WTC11 (cell line): Measurements from ENCODE around the gene PYGB.

Experiments used
- JAZF1 ChIP-seq: fragments of 250-450 bp; sonication (Bioruptor Pico); IDR thresholded peaks from 2 replicates; pipeline ENCODE4 v1.9.0; 2021; ENCODE audit warnings: moderate library complexity, mild to moderate bottlenecking, inconsistent platforms
- TF ChIP-seq, protein P1 (sequence below): sonication (generic); formaldehyde crosslinking; IDR thresholded peaks from 2 replicates; pipeline ENCODE4 v1.8.0; 2023; ENCODE audit warnings: missing genetic modification reagents

DNA sequence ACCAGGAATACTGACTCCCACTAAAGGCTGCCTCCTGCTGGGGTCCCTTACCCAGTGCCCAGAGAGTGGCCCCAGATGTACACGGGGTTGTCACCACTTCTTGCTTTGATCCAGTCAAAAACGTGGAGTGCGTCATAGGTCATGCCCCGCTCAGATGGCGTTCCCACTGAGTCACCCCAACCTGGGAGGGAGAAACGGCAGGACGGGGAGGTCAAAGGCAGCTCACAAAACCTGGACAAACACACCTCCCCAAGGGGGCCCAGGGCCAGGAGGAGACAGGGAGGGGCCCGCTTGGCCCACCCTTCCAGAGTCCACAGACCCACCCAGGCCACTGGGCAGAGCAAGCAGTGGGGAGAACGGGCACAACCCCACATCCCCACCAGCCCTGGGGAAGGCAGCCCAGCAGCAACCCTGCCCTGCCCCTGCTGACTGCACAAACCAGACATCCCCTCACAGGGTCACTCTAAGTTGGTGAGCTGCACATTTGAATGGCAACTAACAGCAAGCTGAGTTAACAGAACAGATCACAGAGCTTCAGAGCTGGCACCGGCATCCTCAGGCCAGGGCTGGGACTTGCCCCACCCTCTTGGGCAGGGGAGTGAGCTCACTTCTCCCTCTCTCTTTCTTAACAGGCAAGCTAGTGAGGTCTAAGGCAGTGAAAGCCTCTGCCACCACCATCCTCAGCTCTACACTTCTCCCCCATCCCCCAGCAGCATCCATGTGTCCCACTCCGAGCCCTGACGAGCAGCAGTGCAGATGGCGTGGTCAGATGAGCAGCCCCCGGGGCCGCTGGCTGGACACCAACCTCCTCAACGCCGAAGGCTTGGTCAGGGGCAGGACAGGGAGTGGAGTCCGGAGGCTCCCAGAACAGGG, 61.7 kb downstream of the PYGB start:
- TF ChIP-seq, protein P1, sequence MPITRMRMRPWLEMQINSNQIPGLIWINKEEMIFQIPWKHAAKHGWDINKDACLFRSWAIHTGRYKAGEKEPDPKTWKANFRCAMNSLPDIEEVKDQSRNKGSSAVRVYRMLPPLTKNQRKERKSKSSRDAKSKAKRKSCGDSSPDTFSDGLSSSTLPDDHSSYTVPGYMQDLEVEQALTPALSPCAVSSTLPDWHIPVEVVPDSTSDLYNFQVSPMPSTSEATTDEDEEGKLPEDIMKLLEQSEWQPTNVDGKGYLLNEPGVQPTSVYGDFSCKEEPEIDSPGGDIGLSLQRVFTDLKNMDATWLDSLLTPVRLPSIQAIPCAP (CRISPR knock-in tag) = no peak
- no peak for TF ChIP-seq JAZF1 (CRISPR knock-in tag)
